HG02970 (cell line): ENCODE data around the gene MASP2.
"Not testable (repeated sequence)": the region's sequence is repeated elsewhere in the genome, so short reads cannot be mapped to it uniquely, and the experiment has no call there.

ENCODE experiments used
- ATAC-seq: cut with Tn5 transposase; IDR thresholded peaks from one replicate; pipeline ENCODE4 v1.9.1; 2021; ENCODE audit warnings: mild to moderate bottlenecking, moderate library complexity, moderate number of reproducible peaks; ENCODE audit not compliant: unreplicated experiment, low FRiP score

MASP2 gene

DNA sequence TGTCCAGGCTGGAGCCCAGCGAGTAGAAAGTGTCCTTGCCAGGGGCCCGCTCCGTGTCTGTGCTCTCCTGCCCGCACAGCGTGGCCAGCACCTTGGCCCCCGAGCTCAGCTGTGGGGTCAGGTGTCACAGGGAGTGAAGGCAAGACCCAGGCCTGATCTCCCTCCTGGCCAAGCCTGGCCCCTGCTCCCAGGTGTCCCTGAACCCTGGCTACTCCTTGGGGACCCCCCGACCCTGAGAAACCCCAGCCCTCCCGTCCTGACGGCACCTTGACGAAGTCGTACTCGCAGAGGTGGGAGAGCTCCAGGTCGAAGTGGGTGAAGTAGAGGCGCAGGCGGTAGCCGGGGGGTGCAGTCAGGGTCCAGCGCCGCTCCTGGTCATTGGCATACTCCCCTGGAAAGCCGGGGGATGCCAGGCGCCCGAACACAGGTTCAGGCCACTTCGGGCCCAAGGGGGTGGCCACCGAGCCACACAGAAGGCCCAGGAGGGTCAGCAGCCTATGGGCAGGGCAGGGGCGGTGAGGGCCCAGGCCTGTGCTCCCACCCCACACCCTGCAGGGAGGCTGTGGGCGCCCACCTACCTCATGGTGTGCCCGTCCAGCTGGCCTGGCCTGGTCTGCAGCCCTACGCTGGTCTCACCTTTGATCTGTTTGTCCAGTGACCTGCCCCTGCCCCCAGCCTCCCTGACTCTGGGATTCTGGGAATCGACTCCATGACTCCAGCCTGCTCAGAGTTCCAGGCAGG, at the start of gene MASP2:
TSS of gene MASP2 (minus strand) at position 615 of the 741 bp plus-strand sequence. CDS start at position 583, 32 bp downstream.
- ATAC-seq: no peak

DNA sequence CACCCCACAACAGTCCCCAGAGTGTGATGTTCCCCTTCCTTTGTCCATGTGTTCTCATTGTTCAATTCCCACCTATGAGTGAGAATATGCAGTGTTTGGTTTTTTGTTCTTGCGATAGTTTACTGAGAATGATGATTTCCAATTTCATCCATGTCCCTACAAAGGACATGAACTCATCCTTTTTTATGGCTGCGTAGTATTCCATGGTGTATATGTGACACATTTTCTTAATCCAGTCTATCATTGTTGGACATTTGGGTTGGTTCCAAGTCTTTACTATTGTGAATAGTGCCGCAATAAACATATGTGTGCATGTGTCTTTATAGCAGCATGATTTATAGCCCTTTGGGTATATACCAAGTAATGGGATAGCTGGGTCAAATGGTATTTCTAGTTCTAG, 36.7 kb upstream of the MASP2 start:
- not testable (repeated sequence) for ATAC-seq

DNA sequence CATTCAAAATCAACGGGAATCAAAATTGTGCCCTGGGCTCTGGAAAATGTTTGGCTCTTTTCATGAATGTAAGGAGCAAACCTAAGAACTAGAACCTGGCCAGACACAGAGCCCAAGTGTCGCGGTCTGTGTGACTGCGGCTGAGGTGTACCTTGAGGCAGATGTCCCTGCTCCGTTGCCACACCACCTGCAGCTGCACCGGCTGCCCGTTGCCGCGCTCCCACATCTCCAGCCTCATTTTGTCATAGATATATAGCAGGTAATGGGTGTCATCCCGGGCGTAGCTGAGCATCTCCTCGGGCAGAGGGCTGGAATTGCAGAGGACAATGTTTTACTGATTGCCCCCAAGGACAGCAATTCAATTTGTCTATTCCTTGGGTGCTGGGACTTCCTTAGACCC, 33.9 kb upstream of the MASP2 start:
- no peak for ATAC-seq

DNA sequence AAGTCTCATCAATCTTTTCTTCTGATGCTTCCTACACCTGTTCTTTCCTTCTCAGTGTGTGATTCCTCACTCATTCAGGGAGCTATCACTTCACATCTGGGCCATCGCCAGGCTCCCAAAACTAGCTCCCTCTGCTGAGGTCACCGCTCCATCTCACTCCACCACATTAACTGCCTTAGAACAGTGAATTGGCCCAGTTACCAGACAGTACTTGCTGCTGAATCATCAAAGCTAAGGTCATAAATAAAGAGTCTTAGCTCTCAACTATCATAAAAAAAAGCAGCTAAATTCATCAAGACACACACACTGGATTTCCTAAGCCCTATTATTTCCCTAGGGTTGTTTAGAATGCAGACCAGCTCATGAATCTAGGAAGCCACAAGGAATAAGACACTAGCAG, 31.6 kb upstream of the MASP2 start:
- no peak for ATAC-seq

DNA sequence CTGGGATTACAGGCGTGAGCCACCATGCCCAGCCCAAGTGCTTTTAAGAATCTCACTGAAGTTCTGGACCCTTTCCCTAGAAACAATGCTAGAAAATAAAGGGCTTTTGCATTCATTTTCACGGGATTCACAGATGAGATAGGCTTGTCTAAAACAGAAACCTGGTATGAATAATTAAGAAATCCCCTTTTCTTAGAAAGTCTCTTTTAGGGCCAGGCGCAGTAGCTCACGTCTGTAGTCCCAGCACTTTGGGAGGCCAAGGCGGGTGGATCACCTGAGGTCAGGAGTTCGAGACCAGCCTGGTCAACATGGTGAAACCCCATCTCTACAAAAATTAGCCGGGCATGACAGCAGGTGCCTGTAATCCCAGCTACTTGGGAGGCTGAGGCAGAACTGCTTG, 26.4 kb upstream of the MASP2 start:
- not testable (repeated sequence) for ATAC-seq

DNA sequence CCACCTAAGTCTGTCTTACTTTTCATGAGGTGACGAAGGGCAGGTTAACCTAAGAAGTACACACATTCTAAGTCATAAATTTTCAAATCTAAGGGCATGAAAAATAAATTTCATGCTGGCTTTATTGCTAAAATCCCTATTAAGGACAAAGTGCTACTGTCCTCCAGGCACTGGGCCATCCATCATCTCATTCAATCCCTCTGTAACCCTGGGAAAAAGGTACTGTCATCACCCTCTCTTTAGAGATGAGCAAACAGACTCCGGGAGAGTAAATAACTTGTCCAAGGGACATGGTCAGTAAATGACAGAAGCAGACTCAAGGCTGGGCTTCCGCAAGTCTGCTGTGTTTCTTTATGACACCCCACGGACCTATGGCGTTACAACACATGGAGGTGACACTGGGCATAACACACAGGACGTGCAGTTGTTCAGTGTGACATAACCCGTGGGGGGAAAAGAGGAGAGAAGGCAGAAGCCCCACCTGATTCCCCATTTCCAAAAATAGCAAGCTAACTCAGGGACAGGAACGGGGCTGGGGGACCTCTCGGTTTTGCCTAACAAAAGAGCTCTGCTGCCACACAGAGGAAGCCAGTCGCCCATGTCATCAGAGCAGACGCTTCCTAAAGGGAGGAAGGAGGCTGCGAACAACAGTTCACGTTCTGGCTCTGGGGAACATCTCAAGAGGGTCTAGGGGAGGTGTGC, 25.3 kb upstream of the MASP2 start:
- ATAC-seq: no peak

DNA sequence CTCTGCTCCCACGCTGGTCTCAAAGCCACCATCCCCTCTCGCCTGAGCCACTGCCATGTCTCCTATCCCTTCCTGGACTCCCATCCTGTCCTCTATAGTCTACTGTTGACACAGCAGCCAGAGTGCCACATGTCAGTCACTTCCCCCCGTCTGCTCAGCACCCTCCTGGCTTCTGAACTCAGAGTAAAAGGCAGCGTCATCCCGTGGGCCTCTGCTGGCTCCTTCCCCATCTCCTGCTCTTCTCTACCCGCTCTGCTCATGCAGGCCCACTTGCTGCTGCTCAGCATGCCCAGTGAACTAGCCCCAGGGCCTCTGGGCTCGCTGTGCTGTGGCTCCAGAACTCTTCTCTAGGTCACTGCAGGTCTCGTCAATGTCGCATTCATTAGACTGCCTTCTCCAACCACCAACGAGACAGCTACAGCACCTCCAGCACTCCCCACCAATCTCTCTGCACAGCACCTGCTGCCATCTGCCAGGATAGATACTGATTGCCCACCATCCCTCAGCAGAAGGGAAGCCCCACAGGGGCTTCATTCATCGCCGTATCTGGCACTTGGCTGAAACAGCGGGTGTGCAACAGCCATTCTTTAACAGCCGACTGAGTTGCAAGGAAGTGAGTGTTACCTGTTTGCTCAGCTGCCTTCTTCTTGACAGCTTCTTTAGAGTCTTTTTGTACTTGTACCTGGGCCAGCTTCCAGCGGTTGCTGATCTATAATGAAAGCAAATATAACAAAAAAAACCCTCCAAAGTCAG, 24.6 kb upstream of the MASP2 start:
- ATAC-seq: no peak

DNA sequence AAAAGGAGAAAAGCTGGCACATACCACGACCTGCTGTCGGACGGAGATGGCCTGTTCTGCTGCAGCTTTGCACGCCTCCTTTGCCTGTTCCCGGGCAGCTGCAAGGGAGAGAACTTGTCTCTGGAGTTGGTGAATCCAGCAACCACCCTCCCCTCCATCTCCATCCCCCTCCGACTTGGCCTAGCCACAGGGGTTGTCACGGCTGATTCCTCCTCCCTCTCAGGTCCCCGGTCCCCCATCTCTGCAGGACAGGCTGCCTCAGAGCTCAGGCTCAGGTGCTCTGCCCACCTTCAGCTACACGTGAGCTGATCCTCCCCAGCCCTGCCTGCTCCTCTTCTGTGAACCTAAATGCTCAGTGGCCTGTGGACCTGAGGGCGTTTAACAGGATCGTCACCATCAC, 23.8 kb upstream of the MASP2 start:
- no peak for ATAC-seq

DNA sequence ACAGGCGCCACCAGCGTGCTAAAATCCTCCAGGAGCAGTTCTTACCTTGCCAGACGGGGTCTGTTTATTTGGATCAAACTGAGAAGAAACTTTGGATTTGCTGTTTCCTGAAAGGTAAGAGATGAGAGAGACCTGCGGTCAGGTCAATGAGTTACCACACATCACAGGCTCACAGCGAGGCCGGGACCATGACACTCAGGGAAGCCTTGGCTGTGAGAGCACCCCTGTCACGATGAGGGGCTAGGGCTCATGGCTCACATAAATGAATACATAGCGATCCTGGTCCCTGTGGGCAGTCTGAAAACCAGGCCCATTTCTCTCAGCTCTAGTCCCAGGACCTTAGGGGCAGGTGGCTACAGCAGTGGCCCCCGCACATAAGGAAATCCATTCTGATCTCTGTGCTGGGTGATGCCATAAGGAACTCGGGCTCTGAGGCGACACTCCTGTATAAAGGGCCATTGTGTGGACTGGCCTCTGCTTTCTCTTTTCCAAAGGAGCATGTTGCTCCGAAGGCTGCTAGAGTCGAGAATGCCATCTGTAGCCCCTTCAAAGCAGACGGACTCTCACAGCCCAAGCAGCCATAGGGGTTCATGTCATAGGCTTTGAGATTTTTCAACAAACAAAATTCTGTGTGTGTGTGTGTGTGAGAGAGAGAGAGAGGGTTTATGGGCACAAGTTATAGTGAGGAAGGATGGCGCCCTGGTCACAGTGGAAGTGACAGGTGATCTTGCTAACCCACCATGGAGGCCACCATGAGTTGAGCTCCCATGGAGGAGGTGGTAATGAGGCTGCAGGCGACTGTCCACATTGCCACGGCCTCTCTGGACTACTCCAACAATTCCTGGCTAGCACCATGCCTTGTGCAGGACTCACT, 21.8 kb upstream of the MASP2 start:
- ATAC-seq: no peak

DNA sequence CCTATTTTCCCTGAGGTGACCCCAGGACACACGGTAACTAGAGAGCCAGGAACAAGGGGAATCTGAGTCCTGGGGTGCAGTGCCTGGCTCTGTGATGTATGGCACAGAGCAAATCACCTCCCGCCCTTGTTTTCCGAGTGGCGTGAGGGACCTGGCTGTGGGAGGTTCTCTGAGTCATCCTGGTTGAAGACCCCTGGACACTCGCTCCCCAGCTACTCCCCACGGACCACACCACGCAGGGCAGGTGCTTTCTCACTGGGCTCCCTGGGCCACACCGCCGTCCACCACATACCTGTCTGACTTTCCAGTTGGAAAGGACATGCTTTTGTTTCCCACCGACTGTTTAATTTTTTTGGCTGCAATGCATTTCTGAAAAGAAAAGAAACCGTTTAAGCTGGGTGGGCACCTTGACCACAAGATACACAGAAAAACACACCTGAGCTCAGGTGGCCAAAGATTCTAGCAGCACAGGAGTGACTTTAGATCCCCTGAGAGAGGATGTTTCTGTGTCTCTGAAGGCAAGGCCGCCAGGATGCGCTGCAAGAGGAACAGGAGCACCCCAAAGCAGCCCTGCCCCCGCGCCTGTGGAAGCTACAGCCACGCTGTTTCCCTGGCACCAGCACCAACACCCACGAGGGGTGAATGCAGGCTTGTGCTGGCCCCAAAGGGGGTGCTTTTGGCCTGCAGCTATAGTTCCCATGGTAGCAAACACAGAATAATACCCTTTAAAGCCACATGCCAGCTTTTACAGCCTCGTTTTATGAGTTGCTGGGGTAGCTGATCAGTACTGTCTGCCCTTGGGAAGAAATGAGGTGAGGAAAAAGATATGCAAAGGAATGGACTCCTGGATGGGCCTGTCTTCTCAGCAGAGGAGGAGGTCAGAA, 20.9 kb upstream of the MASP2 start:
- ATAC-seq: no peak

DNA sequence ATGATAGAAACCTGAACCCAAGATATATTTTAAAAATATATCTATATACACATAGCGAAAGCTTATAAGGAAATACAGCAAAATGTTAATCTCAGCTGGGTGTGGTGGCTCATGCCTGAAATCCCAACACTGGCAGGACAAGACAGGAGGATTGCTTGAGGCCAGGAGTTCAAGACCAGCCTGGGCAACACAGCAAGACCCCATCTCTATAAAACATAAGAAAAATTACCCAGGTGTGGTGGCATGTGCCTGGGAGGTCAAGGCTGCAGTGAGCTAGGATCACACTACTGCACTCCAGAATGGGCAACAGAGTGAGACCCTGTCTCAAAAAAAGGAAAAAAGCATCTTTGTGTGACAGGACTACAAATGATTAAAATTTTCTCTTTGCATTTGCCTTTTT, 18.8 kb upstream of the MASP2 start:
- no peak for ATAC-seq

DNA sequence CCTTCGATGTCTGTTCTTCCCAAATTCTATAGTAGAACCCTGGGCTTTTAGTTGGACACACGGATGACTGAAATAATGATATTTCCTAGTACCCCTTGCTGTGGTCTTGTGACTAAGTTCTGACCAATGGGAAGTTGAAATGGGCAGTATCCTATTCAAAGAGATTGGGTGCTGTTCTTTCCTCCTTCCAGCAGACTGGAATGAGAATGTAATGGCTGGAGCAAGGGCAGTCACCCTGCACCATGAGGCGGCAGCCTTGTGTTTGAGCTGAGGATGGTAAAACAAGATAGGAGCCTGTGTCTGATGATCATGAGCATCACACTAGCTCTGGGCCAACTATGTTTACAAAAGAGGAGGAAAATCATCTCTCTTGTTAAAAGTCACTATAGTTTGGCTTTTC, 17.9 kb upstream of the MASP2 start:
- no peak for ATAC-seq

DNA sequence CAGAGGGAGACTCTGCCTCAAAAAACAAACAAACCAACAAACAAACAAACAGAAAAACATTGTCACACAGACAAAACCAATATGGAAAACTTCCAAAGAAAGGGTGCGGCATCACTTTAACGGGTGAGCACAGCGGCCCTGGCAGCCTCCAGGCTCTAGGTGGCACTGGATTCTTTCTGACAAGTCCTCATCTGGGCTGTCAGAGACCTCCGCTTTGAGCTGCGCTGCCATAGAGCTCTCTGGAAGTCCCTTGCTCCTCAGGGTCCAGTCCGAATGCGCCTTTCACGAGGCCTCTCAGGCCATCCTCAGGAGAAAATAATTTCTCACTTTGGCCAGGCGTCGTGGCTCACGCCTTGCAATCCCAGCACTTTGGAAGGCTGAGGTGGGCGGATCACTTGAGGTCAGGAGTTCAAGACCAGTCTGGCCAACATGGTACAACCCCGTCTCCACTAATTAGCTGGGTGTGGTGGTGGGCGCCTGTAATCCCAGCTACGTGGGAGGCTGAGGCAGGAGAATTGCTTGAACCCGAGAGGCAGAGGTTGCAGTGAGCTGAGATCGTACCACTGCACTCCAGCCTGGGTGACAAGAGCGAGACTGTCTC, 17.0 kb upstream of the MASP2 start:
- ATAC-seq: not testable (repeated sequence)

DNA sequence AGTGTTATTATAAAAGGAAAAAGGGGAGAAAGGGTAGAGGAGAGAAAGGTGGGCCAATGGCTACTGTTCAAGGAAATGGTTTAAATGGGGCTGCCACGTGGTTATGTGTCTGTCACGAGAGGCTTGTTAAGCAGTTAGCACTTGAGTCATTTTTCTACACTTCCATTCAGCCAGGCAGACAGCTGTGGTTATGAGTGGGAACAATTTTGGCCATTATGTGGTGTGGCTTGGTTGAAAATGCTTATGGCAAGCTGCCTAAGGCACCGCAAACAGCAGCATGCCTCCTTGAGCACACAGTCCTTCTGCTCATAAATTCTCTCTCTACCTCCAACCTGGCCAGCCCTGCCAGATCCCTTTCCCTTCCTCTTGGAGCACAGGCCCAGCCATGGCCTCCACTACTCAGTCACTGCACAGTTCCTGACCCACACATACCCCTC, 15.9 kb upstream of the MASP2 start:
- no peak for ATAC-seq

DNA sequence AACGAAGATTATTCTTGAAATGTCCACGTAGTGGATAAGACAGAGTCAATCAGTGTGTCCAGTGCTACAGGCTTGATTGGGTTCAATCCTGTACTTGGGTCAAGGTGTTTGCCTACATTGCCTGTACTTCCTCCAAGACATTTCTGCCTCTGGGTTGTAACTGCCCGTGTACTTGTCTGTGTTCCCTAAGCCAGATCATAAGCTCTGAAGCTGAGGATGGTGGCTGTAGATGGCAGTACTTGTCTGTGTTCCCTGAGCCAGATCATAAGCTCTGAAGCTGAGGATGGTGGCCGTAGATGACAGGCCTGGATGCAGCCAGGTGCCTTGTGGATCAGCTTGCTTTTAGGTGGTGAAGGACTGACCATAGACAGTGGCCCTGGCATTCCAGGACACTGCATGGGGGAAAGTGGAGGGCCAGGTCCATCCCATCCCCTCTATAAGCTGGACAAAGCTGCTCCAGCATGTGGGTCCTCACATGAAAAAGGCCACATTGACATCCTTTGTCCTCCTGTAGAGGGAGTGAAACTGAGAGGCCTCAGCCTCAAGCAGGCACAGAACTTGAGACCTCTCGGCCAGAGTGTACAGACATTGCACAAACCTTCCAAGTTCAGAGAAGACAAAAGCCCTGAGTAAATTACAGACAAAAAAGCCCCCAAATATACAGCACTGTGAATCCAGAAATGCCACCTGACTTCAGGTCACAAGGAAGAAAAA, 14.8 kb upstream of the MASP2 start:
- no peak for ATAC-seq

DNA sequence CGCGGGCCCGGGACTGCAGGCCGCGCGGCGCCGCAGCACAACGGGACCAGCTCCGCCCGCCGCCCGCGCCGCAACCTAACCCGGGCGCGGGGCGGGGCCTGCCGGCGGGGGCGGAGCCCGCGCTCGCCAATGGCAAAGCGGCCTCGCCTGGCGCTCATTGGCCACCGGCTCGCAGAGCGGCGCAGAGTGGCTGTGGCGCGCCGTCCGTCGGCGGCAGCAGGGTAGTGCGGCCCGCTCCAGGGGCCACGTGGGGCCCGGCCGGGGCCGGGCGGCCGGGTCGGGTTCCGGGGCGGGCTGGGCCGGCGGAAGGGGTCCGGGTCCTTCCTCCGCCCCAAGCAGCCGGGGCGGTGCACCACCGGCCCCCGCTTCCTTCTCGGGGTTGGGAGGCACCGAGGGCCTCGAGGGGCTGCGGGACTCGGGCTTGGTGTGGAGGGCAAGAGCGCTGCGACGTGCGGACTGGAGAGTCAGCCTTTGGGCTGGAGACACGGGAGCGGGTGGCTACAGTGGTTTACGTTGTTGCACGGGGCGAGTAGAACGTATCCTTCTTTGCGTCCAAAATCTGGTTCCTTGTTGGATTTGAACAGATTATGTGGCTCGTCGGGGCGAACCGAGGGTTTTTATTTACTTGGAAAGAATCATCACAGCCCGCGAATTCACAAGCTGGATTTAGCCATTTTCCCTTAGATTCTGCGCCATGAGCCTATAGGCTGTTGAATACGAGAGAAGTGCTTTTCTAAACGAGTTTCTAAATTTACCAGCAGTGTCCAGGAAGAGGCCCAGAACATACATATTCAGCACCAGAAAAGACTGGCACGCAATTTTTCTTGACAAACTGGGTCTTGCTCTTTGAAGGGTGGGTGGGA, 13.2 kb upstream of the MASP2 start, which contains the start of gene SRM:
TSS of gene SRM (minus strand) at position 51 of the 863 bp plus-strand sequence. CDS start 75 bp downstream, outside the sequence.
- ATAC-seq: peak; percentile 85
